H1 (cell line): ENCODE data around the gene DENND2A. TPM values are rescaled to one million over a fixed set of nuclear protein-coding genes. Genes with fewer than 3 reads are reported as not detected.
A peak's percentile ranks its signal among the peaks of the same experiment; 100 is the strongest.

Source experiments
- CTCF ChIA-PET: fragments of 300-600 bp; sonication (Branson Sonifier 250); formaldehyde crosslinking; loops from one replicate; lab custom pipeline; 2021; ENCODE audit not compliant: partially characterized antibody; lab: Charles Lee
- POLR2A ChIA-PET: fragments of 300-600 bp; sonication (Branson Sonifier 250); formaldehyde crosslinking; loops from one replicate; lab custom pipeline; 2021; ENCODE audit warnings: inconsistent platforms; ENCODE audit not compliant: partially characterized antibody; lab: Charles Lee
- DNase-seq, 2 experiments: peaks; one replicate each; pipeline versions ENCODE4 v3.0.0 to v3.0.0-alpha.2; 2010 to 2022; ENCODE audit warnings: low spot score in 2 of 2, low read depth in 1 of 2, mixed read lengths in 1 of 2
- FAIRE-seq: peaks from 2 replicates; lab custom pipeline; 2011; peaks lifted over from hg19 to GRCh38; lab: Jason Lieb, UNC
- H2AFZ ChIP-seq: 2 replicates; pipeline ENCODE4 v1.8.1; 2012; ENCODE audit warnings: low read length, inconsistent platforms
- H2AK5ac ChIP-seq: 2 replicates; pipeline ENCODE4 v1.6.1; 2013; ENCODE audit warnings: low read depth, low read length
- H2BK120ac ChIP-seq: replicated peaks from 2 replicates; pipeline ENCODE3; 2013; ENCODE audit warnings: low read depth, low read length, inconsistent platforms
- H2BK12ac ChIP-seq: 2 replicates; pipeline ENCODE4 v1.6.1; 2013; ENCODE audit warnings: low read depth, low read length
- H2BK15ac ChIP-seq: 2 replicates; pipeline ENCODE4 v1.6.1; 2013; ENCODE audit warnings: low read length
- H2BK20ac ChIP-seq: 2 replicates; pipeline ENCODE4 v1.6.1; 2013; ENCODE audit warnings: low read length
- H2BK5ac ChIP-seq: 2 replicates; pipeline ENCODE4 v1.6.1; 2013; ENCODE audit warnings: low read depth, low read length
- H3K14ac ChIP-seq: 2 replicates; pipeline ENCODE4 v1.6.1; 2013; ENCODE audit warnings: inconsistent platforms; ENCODE audit not compliant: insufficient read length
- H3K18ac ChIP-seq: 2 replicates; pipeline ENCODE4 v1.6.1; 2013; ENCODE audit warnings: low read length; ENCODE audit errors: extremely low read depth
- H3K23ac ChIP-seq: 2 replicates; pipeline ENCODE4 v1.6.1; 2013; ENCODE audit warnings: inconsistent platforms; ENCODE audit not compliant: insufficient read length
- H3K23me2 ChIP-seq: 2 replicates; pipeline ENCODE4 v1.6.1; 2013; ENCODE audit warnings: low read depth, low read length
- H3K27ac ChIP-seq: 2 replicates; pipeline ENCODE4 v1.6.1; 2011; ENCODE audit warnings: low read depth, low read length, inconsistent platforms
- H3K27me3 ChIP-seq, 4 experiments: replicated peaks in 1 of 4; 1 replicate in 1 of 4; 2 replicates in 3 of 4; pipeline versions ENCODE4 v1.6.1 to v1.8.1; 2011 to 2013; ENCODE audit warnings: low read length in 3 of 4, mild to moderate bottlenecking in 3 of 4, inconsistent platforms in 2 of 4, mixed read lengths in 2 of 4, moderate library complexity in 1 of 4; ENCODE audit not compliant: control insufficient read depth in 3 of 4, insufficient read depth in 3 of 4; ENCODE audit errors: extremely low read depth in 1 of 4
- H3K36me3 ChIP-seq, 4 experiments: 2 replicates each; pipeline versions ENCODE4 v1.6.1 to v1.8.1; 2011 to 2013; ENCODE audit warnings: mild to moderate bottlenecking in 4 of 4, low read length in 3 of 4, moderate library complexity in 2 of 4, control low read depth in 1 of 4, inconsistent platforms in 1 of 4; ENCODE audit not compliant: insufficient read depth in 4 of 4, control insufficient read depth in 2 of 4
- H3K4ac ChIP-seq: replicated peaks from 2 replicates; pipeline ENCODE3; 2013; ENCODE audit warnings: low read length, low read depth, mixed read lengths, inconsistent platforms; ENCODE audit not compliant: insufficient read length
- H3K4me1 ChIP-seq, 4 experiments: replicated peaks in 1 of 4; 1 replicate in 1 of 4; 2 replicates in 3 of 4; pipeline versions ENCODE4 v1.6.1 to v1.8.1; 2011 to 2013; ENCODE audit warnings: low read length in 3 of 4, inconsistent platforms in 2 of 4, mixed read lengths in 1 of 4; ENCODE audit not compliant: insufficient read depth in 4 of 4, control insufficient read depth in 3 of 4
- H3K4me2 ChIP-seq, 2 experiments: 2 replicates each; pipeline versions ENCODE4 v1.6.1 to v1.8.1; 2011 to 2013; ENCODE audit warnings: low read depth in 2 of 2, low read length in 2 of 2, control low read depth in 1 of 2, inconsistent platforms in 1 of 2, mild to moderate bottlenecking in 1 of 2; ENCODE audit not compliant: insufficient read depth in 1 of 2
- H3K4me3 ChIP-seq, 4 experiments: fragments of 200-600, 300-600 bp in 1 of 4; sonication (generic), shearing (Covaris generic), sonication (Bioruptor Twin) in 1 of 4; 2 replicates each; pipeline versions ENCODE4 v1.5.1 to v1.8.1; 2011 to 2016; ENCODE audit warnings: low read length in 4 of 4, low read depth in 3 of 4, control low read depth in 2 of 4, inconsistent platforms in 2 of 4, mild to moderate bottlenecking in 2 of 4, mixed read lengths in 1 of 4, moderate library complexity in 1 of 4; ENCODE audit not compliant: insufficient read depth in 2 of 4; ENCODE audit errors: extremely low read depth in 1 of 4
- H3K56ac ChIP-seq: replicated peaks from 2 replicates; pipeline ENCODE3; 2013; ENCODE audit warnings: low read depth, mild to moderate bottlenecking, mixed read lengths, low read length, inconsistent platforms; ENCODE audit not compliant: insufficient read length
- H3K79me1 ChIP-seq: 2 replicates; pipeline ENCODE4 v1.6.1; 2013; ENCODE audit warnings: low read depth, low read length, control low read depth
- H3K79me2 ChIP-seq, 2 experiments: 2 replicates each; pipeline versions ENCODE4 v1.6.1 to v1.8.1; 2012 to 2013; ENCODE audit warnings: low read length in 2 of 2, mild to moderate bottlenecking in 2 of 2, inconsistent platforms in 1 of 2; ENCODE audit not compliant: insufficient read depth in 2 of 2, control insufficient read depth in 1 of 2
- H3K9ac ChIP-seq, 4 experiments: replicated peaks in 1 of 4; 1 replicate in 1 of 4; 2 replicates in 3 of 4; pipeline versions ENCODE4 v1.6.1 to v1.8.1; 2011 to 2013; ENCODE audit warnings: low read depth in 3 of 4, low read length in 3 of 4, control low read depth in 2 of 4, mild to moderate bottlenecking in 2 of 4, moderate library complexity in 2 of 4, inconsistent platforms in 1 of 4; ENCODE audit errors: extremely low read depth in 1 of 4
- H3K9me3 ChIP-seq, 2 experiments: 2 replicates each; pipeline versions ENCODE4 v1.6.1 to v1.8.1; 2012 to 2013; ENCODE audit warnings: mild to moderate bottlenecking in 2 of 2, moderate library complexity in 2 of 2, control low read depth in 1 of 2, inconsistent platforms in 1 of 2, low read depth in 1 of 2, low read length in 1 of 2, mixed read lengths in 1 of 2; ENCODE audit not compliant: insufficient read depth in 2 of 2
- H4K20me1 ChIP-seq, 2 experiments: replicated peaks in 1 of 2; 2 replicates each; pipeline versions ENCODE3 to v1.8.1; 2011 to 2013; ENCODE audit warnings: inconsistent platforms in 2 of 2, low read length in 2 of 2, mild to moderate bottlenecking in 1 of 2; ENCODE audit not compliant: insufficient read depth in 2 of 2, control insufficient read depth in 1 of 2
- H4K5ac ChIP-seq: 2 replicates; pipeline ENCODE4 v1.6.1; 2013; ENCODE audit warnings: low read length, low read depth, mixed read lengths, inconsistent platforms; ENCODE audit not compliant: insufficient read length
- H4K8ac ChIP-seq: 2 replicates; pipeline ENCODE4 v1.8.0; 2013; ENCODE audit warnings: mild to moderate bottlenecking, moderate library complexity, low read length, inconsistent platforms; ENCODE audit not compliant: insufficient read depth; ENCODE audit errors: extremely low read depth
- H4K91ac ChIP-seq: replicated peaks from 2 replicates; pipeline ENCODE3; 2013; ENCODE audit warnings: low read length, mixed read lengths, inconsistent platforms; ENCODE audit not compliant: insufficient read length
- ASH2L ChIP-seq: fragments of 200-600, 300-600 bp; sonication (generic); IDR thresholded peaks from one replicate; pipeline ENCODE4 v1.7.1; 2017; ENCODE audit warnings: low read length
- CBX5 ChIP-seq: fragments of 300-800, 300-1000 bp; sonication (generic); IDR thresholded peaks from 2 replicates; pipeline ENCODE4 v1.7.1; 2016; ENCODE audit warnings: antibody characterized with exemption, low read length, low read depth
- CBX8 ChIP-seq: fragments of 300-800, 300-1000 bp; sonication (generic); IDR thresholded peaks from 2 replicates; pipeline ENCODE4 v1.7.1; 2016; ENCODE audit warnings: low read depth, low read length, borderline replicate concordance
- CEBPB ChIP-seq: IDR thresholded peaks from 2 replicates; pipeline ENCODE4 v1.6.1; 2012; ENCODE audit warnings: low read depth, low read length
- CHD1 ChIP-seq: IDR thresholded peaks from 2 replicates; pipeline ENCODE4 v1.6.1; 2012; ENCODE audit warnings: low read depth, low read length, improper control_type of control experiment
- GTF2F1 ChIP-seq: IDR thresholded peaks from 2 replicates; pipeline ENCODE4 v1.6.1; 2012; ENCODE audit warnings: low read depth, low read length, improper control_type of control experiment, borderline replicate concordance
- KDM5A ChIP-seq: fragments of 200-600 bp; IDR thresholded peaks from 2 replicates; pipeline ENCODE4 v1.7.1; 2012; ENCODE audit warnings: mild to moderate bottlenecking, low read length, inconsistent platforms, mixed read lengths
- NANOG ChIP-seq: IDR thresholded peaks from 2 replicates; pipeline ENCODE4 v1.6.1; 2011; ENCODE audit warnings: low read length, low read depth, mild to moderate bottlenecking, inconsistent platforms; ENCODE audit not compliant: insufficient read depth, poor library complexity, severe bottlenecking
- RFX5 ChIP-seq: IDR thresholded peaks from 2 replicates; pipeline ENCODE4 v1.6.1; 2011; ENCODE audit warnings: low read depth, low read length, improper control_type of control experiment, borderline replicate concordance
- SP2 ChIP-seq: IDR thresholded peaks from 2 replicates; pipeline ENCODE4 v1.6.1; 2012; ENCODE audit warnings: mild to moderate bottlenecking, low read length, inconsistent platforms
- TAF1 ChIP-seq: IDR thresholded peaks from 2 replicates; pipeline ENCODE4 v1.6.1; 2011; ENCODE audit warnings: mild to moderate bottlenecking, low read depth, low read length
- YY1 ChIP-seq: IDR thresholded peaks from 2 replicates; pipeline ENCODE4 v1.6.1; 2011; ENCODE audit warnings: low read depth, mild to moderate bottlenecking, low read length
- WGBS, 2 experiments: shearing (Covaris generic) in 1 of 2; methylation state at CpG; one replicate each; pipeline versions ENCODE4 v1.1.6 to v1.1.7; 2013 to 2015; ENCODE audit warnings: low lambda C conversion rate in 2 of 2, mixed read lengths in 2 of 2, inconsistent platforms in 1 of 2, low coverage in 1 of 2, missing lambda C conversion rate in 1 of 2; ENCODE audit not compliant: insufficient replicate concordance in 2 of 2, insufficient coverage in 1 of 2, insufficient read length in 1 of 2; ENCODE audit errors: extremely low coverage in 1 of 2, missing lambda C conversion rate in 1 of 2; 5-methylcytosine and 5-hydroxymethylcytosine counted together
- polyA plus RNA-seq, 7 experiments: library from polyadenylated mRNA; depleted of rRNA in 3 of 7; stranded (reverse) in 5 of 7; unstranded in 2 of 7; fragments of >200 nt in 5 of 7; fragments of 200-250 nt in 2 of 7; gene quantifications; 1 replicate in 5 of 7; 2 replicates in 1 of 7; 4 replicates in 1 of 7; pipeline versions ENCODE4 v1.2.1 to v1.2.3, GENCODE V29; 2011 to 2013; ENCODE audit warnings: missing spikeins in 2 of 7, mixed read lengths in 2 of 7
- total RNA-seq: library from RNA; stranded (reverse); fragmentation: NEBNext Ultra II Directional; extraction: Animal tissue kit (Norgen Biotek cat#: 25700); gene quantifications from 2 replicates; pipeline ENCODE4 v1.2.1, GENCODE V29; 2021

The DENND2A gene
- total and polyA plus RNA-seq, 2 of the 8 experiments (the other 6 are each of a cell fraction or from before 2014, with no cell fraction given) = 5.0 to 13.0 TPM

- no peaks in the 10 kb centered on the region for H3K79me2 ChIP-seq
- CTCF ChIA-PET = interaction anchor here (0.6 to 2.7 kb wide), 9 partner anchors 10 to 105 kb away, joined by 3 to 10 read pairs (median 3); no protein-coding TSS in a partner anchor
- H4K5ac ChIP-seq = peak overlapping the region; percentile 65
- H2BK5ac ChIP-seq = peak overlapping the region; percentile 95
- H3K9me3 ChIP-seq = no peaks in the 10 kb centered on the region
- DNase-seq (peak; percentile 66 to 74), FAIRE-seq (peak; percentile 85)
- peaks cover 6 to 22% (median 8%) of the 10 kb centered on the region in 4 experiments for H3K4me1 ChIP-seq
- peak overlapping the region; percentile 29; the same call in 1 of the 2 replicates for H2AFZ ChIP-seq
- WGBS, 2 experiments = 10% methylated on average over 16 of the region's 17 CpGs; no CpG with 5 or more reads in 1 of the 2 experiments
- peaks cover 6% of the 10 kb centered on the region; the same call in 1 of the 2 replicates for H3K23me2 ChIP-seq
- POLR2A ChIA-PET = interaction anchor here (0.6 to 1.1 kb wide), 11 partner anchors 9 to 422 kb away, joined by 3 to 6 read pairs (median 4); no protein-coding TSS in a partner anchor
- H2BK20ac ChIP-seq = peak overlapping the region; percentile 99
- peak overlapping the region; percentile 99 for H2BK12ac ChIP-seq
- H3K36me3 ChIP-seq = no peaks in the 10 kb centered on the region
- no peak overlapping the region; the same call in 1 of the 2 replicates for H4K8ac ChIP-seq
- H2BK120ac ChIP-seq = peak overlapping the region; percentile 52
- H3K18ac ChIP-seq = peak overlapping the region; percentile 95
- H3K56ac ChIP-seq = no peak overlapping the region
- H3K4me2 ChIP-seq = peak overlapping the region; percentile 76 to 79
- peak overlapping the region; percentile 1 to 48 (median 32); a peak in 6 of 8 replicates for H3K4me3 ChIP-seq
- no peaks in the 10 kb centered on the region for H3K27me3 ChIP-seq
- H3K27ac ChIP-seq = peak overlapping the region; percentile 85
- 0 out of 2 replicates have a peak overlapping the region, but pooled peaks have one; percentile 5 for H2AK5ac ChIP-seq
- no peak overlapping the region for H3K14ac ChIP-seq
- H3K4ac ChIP-seq = peak overlapping the region; percentile 15
- H4K20me1 ChIP-seq = no peaks in the 10 kb centered on the region
- peak overlapping the region in 3 of 4 experiments; percentile 53 to 63 (median 56); a peak in 5 of 7 replicates for H3K9ac ChIP-seq
- no peaks in the 10 kb centered on the region for H3K79me1 ChIP-seq
- peak overlapping the region; percentile 81 for H4K91ac ChIP-seq
- no peak overlapping the region; the same call in 1 of the 2 replicates for H2BK15ac ChIP-seq
- H3K23ac ChIP-seq = no peak overlapping the region
- TF ChIP-seq KDM5A (no peak), SP2 (no peak), CEBPB (no peak; the same call in 1 of the 2 replicates), YY1 (peak; percentile 48; the same call in 1 of the 2 replicates), CBX5 (no peak), CHD1 (no peak), ASH2L (peak; percentile 99), CBX8 (no peak), RFX5 (no peak), TAF1 (0 out of 2 replicates have a peak, but pooled peaks have one; percentile 48), NANOG (peak; percentile 3), GTF2F1 (no peak)
These were observed 98.9 kb downstream of the DENND2A start for GRCh38 chr7:140541513-140542227.
